Measurements from ENCODE around the gene KCNQ5. TPM values are rescaled to one million over a fixed set of nuclear protein-coding genes. Genes with fewer than 3 reads are reported as not detected.

Gene KCNQ5
- total RNA-seq, 4 donors from 2014 or later = 0.96 to 3.4 (median 1.5) TPM

DNA sequence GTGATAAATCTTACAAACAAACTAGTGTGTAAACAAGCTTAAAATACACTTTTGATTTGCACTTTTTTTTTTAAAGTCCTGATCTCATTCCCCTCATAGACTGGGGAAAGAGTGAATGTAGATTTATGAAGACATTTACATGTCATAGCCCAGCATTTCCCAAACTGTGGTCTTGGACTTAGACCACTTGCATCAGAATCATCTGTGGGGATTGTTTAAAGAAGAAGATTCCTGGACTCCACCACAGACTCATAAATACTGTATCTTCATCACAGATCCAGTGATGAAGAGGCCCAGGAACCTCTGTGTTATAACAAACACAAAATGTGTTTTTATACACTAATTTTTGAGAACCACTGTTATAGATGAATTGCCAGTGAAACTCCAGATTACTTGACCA is 99.5 kb downstream of the KCNQ5 start:
- no peaks in the 10 kb centered on the region for H3K27me3 ChIP-seq
- H3K27ac ChIP-seq = no peak overlapping the region
- H3K4me1 ChIP-seq = no peaks in the 10 kb centered on the region
- H3K9me3 ChIP-seq = no peaks in the 10 kb centered on the region
- no peak for ATAC-seq
- H3K36me3 ChIP-seq = no peaks in the 10 kb centered on the region
- TF ChIP-seq POLR2AphosphoS5 (IDR thresholded peaks at IDR 0.05) (no peak), POLR2A (IDR thresholded peaks at IDR 0.05) (no peak), EP300 (IDR thresholded peaks at IDR 0.05) (no peak)
- no peak overlapping the region for H3K4me3 ChIP-seq

DNA sequence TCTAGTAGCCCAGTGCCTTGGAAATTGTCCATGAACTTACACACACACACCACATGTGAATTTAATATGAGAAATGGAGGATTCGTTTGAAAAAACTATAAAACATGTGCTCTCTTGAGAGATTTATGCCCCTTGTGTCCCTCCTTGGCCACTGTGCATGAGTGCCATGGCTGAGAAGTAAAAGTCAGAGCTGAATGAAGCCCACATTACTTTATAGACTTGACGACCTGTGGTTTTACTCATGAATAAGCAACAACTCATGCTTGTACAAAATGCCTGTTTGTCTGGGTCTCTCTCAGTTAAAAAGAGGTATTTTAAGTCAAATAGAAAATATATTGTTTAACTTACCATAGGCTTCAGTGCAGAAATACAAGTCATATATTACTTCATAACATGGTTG is 102.7 kb downstream of the KCNQ5 start:
- H3K27me3 ChIP-seq = no peaks in the 10 kb centered on the region
- H3K9me3 ChIP-seq = peaks cover 0 to 4% (median 0%) of the 10 kb centered on the region in 3 donors
- no peaks in the 10 kb centered on the region for H3K4me1 ChIP-seq
- no peak overlapping the region for H3K27ac ChIP-seq
- ATAC-seq = no peak
- TF ChIP-seq POLR2A (IDR thresholded peaks at IDR 0.05) = no peak
- no peak for TF ChIP-seq POLR2AphosphoS5 (IDR thresholded peaks at IDR 0.05)
- no peak overlapping the region for H3K4me3 ChIP-seq
- H3K36me3 ChIP-seq = no peaks in the 10 kb centered on the region
- WGBS, 2 donors (ENCODE audit: low coverage in 1 of 2) = 40 to 46% methylated on average over 2 of the region's 2 CpGs

DNA sequence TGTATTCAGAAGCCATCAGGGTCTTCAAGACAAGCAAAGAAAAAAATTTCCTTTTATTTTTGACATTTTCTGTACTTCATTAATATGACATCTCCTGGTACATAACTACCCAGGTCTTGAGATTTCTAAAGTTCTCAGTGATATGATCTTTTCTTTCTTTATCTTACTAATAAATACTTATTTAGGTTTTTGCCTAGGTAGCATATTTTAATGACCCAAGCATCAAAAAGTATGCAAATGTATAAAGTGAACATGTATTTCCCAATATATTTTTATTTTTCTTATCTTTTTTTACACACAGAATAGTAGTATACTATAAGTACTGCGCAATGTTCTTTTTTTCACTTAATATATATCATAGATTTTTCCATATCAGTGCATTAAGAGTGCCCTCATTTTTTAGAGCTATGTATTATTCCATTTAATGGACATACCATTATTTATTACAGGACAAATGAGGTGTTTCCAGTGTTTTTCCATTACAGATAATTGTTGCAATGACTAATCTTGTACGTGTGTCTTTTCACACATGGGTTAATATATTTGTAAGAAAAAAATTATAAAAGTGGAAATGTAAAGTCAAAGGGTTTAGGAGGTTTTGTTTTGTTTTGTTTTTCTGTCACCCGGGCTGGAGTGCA is 107.0 kb downstream of the KCNQ5 start:
- no peak for ATAC-seq
- Histone ChIP-seq H3K27me3 (no peaks in the 10 kb centered on the region), H3K4me3 (no peak overlapping the region), H3K36me3 (no peaks in the 10 kb centered on the region), H3K9me3 (peaks cover 0 to 4% (median 0%) of the 10 kb centered on the region in 3 donors), H3K27ac (no peak overlapping the region), H3K4me1 (no peaks in the 10 kb centered on the region)
- WGBS, 2 donors (ENCODE audit: low coverage in 1 of 2) = 69 to 93% methylated on average over 3 of the region's 3 CpGs
- TF ChIP-seq, protein P1, sequence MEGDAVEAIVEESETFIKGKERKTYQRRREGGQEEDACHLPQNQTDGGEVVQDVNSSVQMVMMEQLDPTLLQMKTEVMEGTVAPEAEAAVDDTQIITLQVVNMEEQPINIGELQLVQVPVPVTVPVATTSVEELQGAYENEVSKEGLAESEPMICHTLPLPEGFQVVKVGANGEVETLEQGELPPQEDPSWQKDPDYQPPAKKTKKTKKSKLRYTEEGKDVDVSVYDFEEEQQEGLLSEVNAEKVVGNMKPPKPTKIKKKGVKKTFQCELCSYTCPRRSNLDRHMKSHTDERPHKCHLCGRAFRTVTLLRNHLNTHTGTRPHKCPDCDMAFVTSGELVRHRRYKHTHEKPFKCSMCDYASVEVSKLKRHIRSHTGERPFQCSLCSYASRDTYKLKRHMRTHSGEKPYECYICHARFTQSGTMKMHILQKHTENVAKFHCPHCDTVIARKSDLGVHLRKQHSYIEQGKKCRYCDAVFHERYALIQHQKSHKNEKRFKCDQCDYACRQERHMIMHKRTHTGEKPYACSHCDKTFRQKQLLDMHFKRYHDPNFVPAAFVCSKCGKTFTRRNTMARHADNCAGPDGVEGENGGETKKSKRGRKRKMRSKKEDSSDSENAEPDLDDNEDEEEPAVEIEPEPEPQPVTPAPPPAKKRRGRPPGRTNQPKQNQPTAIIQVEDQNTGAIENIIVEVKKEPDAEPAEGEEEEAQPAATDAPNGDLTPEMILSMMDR (IDR thresholded peaks at IDR 0.05) = no peak
- TF ChIP-seq POLR2A (IDR thresholded peaks at IDR 0.05) = no peak
- no peak for TF ChIP-seq POLR2AphosphoS5 (IDR thresholded peaks at IDR 0.05)
- TF ChIP-seq EP300 (IDR thresholded peaks at IDR 0.05) = no peak

DNA sequence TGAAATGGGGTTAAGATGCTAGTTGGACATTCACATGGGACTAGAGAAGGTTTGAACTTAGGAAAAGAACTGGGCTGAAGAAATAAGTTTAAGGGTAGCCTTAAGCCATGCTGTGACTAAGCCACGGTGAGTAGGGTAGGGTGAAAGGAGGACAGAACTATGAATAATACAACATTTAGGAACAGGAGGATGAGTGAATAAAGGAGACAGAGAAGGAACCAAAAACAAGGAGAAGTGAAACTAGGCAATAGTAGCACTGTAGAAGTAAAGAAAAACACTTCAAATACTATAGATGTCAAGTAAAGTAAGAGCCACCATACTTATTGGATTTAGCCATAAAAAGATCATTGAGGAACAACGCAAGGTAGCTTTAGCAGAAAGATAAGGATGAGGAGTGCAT is 111.2 kb downstream of the KCNQ5 start:
- no peak overlapping the region for H3K4me3 ChIP-seq
- H3K36me3 ChIP-seq = no peaks in the 10 kb centered on the region
- 88 to 94% methylated on average over 2 of the region's 2 CpGs for WGBS, 2 donors (ENCODE audit: low coverage in 1 of 2)
- no peaks in the 10 kb centered on the region for H3K4me1 ChIP-seq
- TF ChIP-seq EP300 (IDR thresholded peaks at IDR 0.05) = no peak
- no peak for TF ChIP-seq POLR2AphosphoS5 (IDR thresholded peaks at IDR 0.05)
- no peak for TF ChIP-seq POLR2A (IDR thresholded peaks at IDR 0.05)
- TF ChIP-seq, protein P1 (IDR thresholded peaks at IDR 0.05) = no peak
- H3K9me3 ChIP-seq = peaks cover 0 to 4% (median 0%) of the 10 kb centered on the region in 3 donors
- ATAC-seq = no peak
- no peak overlapping the region for H3K27ac ChIP-seq
- H3K27me3 ChIP-seq = no peaks in the 10 kb centered on the region

DNA sequence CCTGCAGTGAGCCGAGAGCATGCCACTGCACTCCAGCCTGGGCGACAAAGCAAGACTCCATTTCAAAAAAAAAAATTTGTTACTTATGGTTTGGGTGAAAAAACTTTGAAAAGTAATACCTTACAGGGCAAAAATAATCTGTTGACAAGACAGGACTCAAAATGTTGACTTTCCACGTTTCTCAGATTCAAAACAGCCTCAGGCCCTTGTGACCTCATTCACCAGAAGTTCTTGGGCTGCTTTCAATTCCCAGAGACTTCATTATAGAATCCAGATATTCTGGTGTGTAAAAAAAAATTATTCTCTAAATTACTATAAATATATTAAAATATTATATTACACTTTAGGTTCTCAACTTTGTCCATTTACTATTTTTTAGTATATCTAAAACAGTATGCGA is 116.2 kb downstream of the KCNQ5 start:
- no peak overlapping the region for H3K27ac ChIP-seq
- no peaks in the 10 kb centered on the region for H3K27me3 ChIP-seq
- WGBS, 2 donors (ENCODE audit: low coverage in 1 of 2) = 83 to 91% methylated on average over 3 to 4 of the region's 4 CpGs

DNA sequence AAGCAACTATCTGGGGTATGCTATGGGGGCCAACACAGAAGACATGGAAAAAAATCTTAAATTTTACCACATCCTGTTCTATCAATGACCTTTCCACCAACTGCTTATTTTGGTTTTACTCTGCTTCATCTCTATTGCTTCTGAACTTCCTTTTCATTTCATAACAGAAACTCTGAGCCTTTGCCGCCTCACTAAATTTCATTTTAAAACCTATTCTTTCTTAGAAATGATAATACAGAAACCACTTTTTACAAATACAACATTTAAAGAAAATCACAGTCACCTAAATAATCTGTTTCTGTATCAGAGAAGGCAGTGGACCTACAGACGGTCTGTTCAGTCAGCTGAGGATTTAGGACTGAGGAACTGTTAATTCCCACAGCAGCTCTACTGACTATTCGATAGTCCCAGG is 117.5 kb downstream of the KCNQ5 start:
- no peak for ATAC-seq
- Histone ChIP-seq H3K4me1 (no peaks in the 10 kb centered on the region), H3K27me3 (no peaks in the 10 kb centered on the region), H3K4me3 (no peak overlapping the region), H3K9me3 (no peaks in the 10 kb centered on the region), H3K36me3 (no peaks in the 10 kb centered on the region), H3K27ac (no peak overlapping the region)
- no peak for TF ChIP-seq EP300 (IDR thresholded peaks at IDR 0.05)
- no peak for TF ChIP-seq POLR2A (IDR thresholded peaks at IDR 0.05)
- TF ChIP-seq, protein P1 (IDR thresholded peaks at IDR 0.05) = no peak
- no peak for TF ChIP-seq POLR2AphosphoS5 (IDR thresholded peaks at IDR 0.05)
- 72 to 84% methylated on average over 3 of the region's 3 CpGs for WGBS, 2 donors (ENCODE audit: low coverage in 1 of 2)

More for the DNA sequence above, 116.2 kb downstream of the KCNQ5 start:
- H3K4me1 ChIP-seq = no peaks in the 10 kb centered on the region
- no peaks in the 10 kb centered on the region for H3K9me3 ChIP-seq
- TF ChIP-seq EP300 (IDR thresholded peaks at IDR 0.05) (no peak), POLR2A (IDR thresholded peaks at IDR 0.05) (no peak), POLR2AphosphoS5 (IDR thresholded peaks at IDR 0.05) (no peak)
- TF ChIP-seq, protein P1 (IDR thresholded peaks at IDR 0.05) = no peak
- no peaks in the 10 kb centered on the region for H3K36me3 ChIP-seq
- no peak overlapping the region for H3K4me3 ChIP-seq
- ATAC-seq = no peak
